K562 (cell line): ENCODE data around the gene MYBPC3. TPM values are rescaled to one million over a fixed set of nuclear protein-coding genes. Genes with fewer than 3 reads are reported as not detected.

Source experiments
- DNMT1 ChIP-seq: fragments of 450-650 bp; IDR thresholded peaks from 2 replicates; pipeline ENCODE4 v1.6.1; 2016; ENCODE audit warnings: antibody characterized with exemption, mild to moderate bottlenecking
- EHMT2 ChIP-seq: fragments of 450-650 bp; IDR thresholded peaks from 2 replicates; pipeline ENCODE4 v1.6.1; 2018; ENCODE audit warnings: antibody characterized with exemption
- MEIS2 ChIP-seq: fragments of 450-650 bp; IDR thresholded peaks from 2 replicates; pipeline ENCODE4 v1.6.1; 2014; ENCODE audit warnings: mild to moderate bottlenecking; ENCODE audit not compliant: partially characterized antibody
- NFYB ChIP-seq: IDR thresholded peaks from 2 replicates; pipeline ENCODE4 v1.6.1; 2011; ENCODE audit warnings: mild to moderate bottlenecking, moderate library complexity; ENCODE audit not compliant: insufficient read length; ENCODE audit errors: extremely low read depth
- SMC3 ChIP-seq: conservative IDR thresholded peaks from 2 replicates; pipeline ENCODE4 v1.6.1; 2011; ENCODE audit warnings: low read depth, low read length, improper control_type of control experiment; ENCODE audit not compliant: insufficient read depth
- polyA plus RNA-seq, 8 experiments: library from polyadenylated mRNA; depleted of rRNA in 4 of 8; stranded (reverse) in 5 of 8; unstranded in 3 of 8; fragments of >200 nt; fragmentation: Nextera tagmentation in 2 of 8; fragmentation: Illumina TruSeq in 1 of 8; extraction: Ambion mirVana in 2 of 8; extraction: Trizol in 1 of 8; gene quantifications; 2 replicates each; pipeline versions ENCODE4 v1.2.1 to v1.2.3, GENCODE V29; 2011 to 2014; ENCODE audit warnings: inconsistent platforms in 1 of 8, missing spikeins in 1 of 8
- total RNA-seq, 7 experiments: library from RNA; depleted of rRNA in 6 of 7; stranded (reverse); fragments of >200 nt in 6 of 7; fragmentation: Illumina TruSeq in 2 of 7; extraction: Trizol in 2 of 7; gene quantifications; 2 replicates each; pipeline versions ENCODE4 v1.2.1 to v1.2.3, GENCODE V29; 2011 to 2021; ENCODE audit warnings: low replicate concordance in 1 of 7
- TF ChIP-seq, protein P1 (sequence below): fragments of 250-450 bp; sonication (Bioruptor Pico); IDR thresholded peaks from 2 replicates; pipeline ENCODE4 v1.4.0; 2020
- TF ChIP-seq, protein P2 (sequence below): sonication (generic); formaldehyde crosslinking; IDR thresholded peaks from 2 replicates; pipeline ENCODE4 v1.8.0; 2022; ENCODE audit warnings: mild to moderate bottlenecking, missing genetic modification reagents
- TF ChIP-seq, protein P3 (sequence below): sonication (generic); formaldehyde crosslinking; IDR thresholded peaks from 2 replicates; pipeline ENCODE4 v1.8.1; 2023; ENCODE audit warnings: mild to moderate bottlenecking, missing genetic modification reagents
- TF ChIP-seq, protein P4 (sequence below): sonication (generic); formaldehyde crosslinking; IDR thresholded peaks from 2 replicates; pipeline ENCODE4 v1.8.1; 2023; ENCODE audit warnings: mild to moderate bottlenecking, missing genetic modification reagents, moderate library complexity
- TF ChIP-seq, protein P5 (sequence below): fragments of 450-650 bp; IDR thresholded peaks from 2 replicates; pipeline ENCODE4 v1.6.1; 2017; ENCODE audit warnings: mild to moderate bottlenecking, moderate library complexity

Gene MYBPC3
- total and polyA plus RNA-seq, 9 of the 15 experiments (the other 6 are each of a cell fraction or from before 2014, with no cell fraction given), result 0.01 TPM; not detected in 8

DNA sequence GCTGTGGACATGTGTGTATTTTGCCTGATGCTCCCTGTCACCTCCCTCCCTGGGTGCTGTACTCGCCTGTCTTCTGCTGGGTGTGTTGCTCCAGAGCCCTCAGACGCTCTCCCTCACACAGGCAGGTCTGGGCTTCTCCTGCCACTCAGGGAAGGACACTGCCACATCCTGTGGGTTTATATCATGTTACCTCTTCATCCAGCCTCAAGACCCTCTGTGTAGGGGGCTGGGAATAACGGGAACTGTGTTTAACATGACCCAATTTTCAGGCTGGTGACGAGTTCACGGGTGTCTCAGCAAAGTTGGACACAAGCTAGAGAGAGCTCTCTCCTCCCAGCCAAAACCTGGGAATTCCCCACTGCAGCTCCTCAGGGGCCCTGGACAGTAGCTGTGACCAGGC is 24.6 kb downstream of the MYBPC3 start (continued):
- TF ChIP-seq, protein P1, sequence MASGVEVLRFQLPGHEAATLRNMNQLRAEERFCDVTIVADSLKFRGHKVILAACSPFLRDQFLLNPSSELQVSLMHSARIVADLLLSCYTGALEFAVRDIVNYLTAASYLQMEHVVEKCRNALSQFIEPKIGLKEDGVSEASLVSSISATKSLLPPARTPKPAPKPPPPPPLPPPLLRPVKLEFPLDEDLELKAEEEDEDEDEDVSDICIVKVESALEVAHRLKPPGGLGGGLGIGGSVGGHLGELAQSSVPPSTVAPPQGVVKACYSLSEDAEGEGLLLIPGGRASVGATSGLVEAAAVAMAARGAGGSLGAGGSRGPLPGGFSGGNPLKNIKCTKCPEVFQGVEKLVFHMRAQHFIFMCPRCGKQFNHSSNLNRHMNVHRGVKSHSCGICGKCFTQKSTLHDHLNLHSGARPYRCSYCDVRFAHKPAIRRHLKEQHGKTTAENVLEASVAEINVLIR (CRISPR knock-in tag), result no peak
- TF ChIP-seq SMC3 (no peak), NFYB (no peak), EHMT2 (no peak), MEIS2 (no peak), DNMT1 (no peak)
- TF ChIP-seq, protein P2, sequence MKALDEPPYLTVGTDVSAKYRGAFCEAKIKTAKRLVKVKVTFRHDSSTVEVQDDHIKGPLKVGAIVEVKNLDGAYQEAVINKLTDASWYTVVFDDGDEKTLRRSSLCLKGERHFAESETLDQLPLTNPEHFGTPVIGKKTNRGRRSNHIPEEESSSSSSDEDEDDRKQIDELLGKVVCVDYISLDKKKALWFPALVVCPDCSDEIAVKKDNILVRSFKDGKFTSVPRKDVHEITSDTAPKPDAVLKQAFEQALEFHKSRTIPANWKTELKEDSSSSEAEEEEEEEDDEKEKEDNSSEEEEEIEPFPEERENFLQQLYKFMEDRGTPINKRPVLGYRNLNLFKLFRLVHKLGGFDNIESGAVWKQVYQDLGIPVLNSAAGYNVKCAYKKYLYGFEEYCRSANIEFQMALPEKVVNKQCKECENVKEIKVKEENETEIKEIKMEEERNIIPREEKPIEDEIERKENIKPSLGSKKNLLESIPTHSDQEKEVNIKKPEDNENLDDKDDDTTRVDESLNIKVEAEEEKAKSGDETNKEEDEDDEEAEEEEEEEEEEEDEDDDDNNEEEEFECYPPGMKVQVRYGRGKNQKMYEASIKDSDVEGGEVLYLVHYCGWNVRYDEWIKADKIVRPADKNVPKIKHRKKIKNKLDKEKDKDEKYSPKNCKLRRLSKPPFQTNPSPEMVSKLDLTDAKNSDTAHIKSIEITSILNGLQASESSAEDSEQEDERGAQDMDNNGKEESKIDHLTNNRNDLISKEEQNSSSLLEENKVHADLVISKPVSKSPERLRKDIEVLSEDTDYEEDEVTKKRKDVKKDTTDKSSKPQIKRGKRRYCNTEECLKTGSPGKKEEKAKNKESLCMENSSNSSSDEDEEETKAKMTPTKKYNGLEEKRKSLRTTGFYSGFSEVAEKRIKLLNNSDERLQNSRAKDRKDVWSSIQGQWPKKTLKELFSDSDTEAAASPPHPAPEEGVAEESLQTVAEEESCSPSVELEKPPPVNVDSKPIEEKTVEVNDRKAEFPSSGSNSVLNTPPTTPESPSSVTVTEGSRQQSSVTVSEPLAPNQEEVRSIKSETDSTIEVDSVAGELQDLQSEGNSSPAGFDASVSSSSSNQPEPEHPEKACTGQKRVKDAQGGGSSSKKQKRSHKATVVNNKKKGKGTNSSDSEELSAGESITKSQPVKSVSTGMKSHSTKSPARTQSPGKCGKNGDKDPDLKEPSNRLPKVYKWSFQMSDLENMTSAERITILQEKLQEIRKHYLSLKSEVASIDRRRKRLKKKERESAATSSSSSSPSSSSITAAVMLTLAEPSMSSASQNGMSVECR (CRISPR knock-in tag), result no peak
- TF ChIP-seq, protein P3, sequence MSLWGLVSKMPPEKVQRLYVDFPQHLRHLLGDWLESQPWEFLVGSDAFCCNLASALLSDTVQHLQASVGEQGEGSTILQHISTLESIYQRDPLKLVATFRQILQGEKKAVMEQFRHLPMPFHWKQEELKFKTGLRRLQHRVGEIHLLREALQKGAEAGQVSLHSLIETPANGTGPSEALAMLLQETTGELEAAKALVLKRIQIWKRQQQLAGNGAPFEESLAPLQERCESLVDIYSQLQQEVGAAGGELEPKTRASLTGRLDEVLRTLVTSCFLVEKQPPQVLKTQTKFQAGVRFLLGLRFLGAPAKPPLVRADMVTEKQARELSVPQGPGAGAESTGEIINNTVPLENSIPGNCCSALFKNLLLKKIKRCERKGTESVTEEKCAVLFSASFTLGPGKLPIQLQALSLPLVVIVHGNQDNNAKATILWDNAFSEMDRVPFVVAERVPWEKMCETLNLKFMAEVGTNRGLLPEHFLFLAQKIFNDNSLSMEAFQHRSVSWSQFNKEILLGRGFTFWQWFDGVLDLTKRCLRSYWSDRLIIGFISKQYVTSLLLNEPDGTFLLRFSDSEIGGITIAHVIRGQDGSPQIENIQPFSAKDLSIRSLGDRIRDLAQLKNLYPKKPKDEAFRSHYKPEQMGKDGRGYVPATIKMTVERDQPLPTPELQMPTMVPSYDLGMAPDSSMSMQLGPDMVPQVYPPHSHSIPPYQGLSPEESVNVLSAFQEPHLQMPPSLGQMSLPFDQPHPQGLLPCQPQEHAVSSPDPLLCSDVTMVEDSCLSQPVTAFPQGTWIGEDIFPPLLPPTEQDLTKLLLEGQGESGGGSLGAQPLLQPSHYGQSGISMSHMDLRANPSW (CRISPR knock-in tag), result no peak
- TF ChIP-seq, protein P4, sequence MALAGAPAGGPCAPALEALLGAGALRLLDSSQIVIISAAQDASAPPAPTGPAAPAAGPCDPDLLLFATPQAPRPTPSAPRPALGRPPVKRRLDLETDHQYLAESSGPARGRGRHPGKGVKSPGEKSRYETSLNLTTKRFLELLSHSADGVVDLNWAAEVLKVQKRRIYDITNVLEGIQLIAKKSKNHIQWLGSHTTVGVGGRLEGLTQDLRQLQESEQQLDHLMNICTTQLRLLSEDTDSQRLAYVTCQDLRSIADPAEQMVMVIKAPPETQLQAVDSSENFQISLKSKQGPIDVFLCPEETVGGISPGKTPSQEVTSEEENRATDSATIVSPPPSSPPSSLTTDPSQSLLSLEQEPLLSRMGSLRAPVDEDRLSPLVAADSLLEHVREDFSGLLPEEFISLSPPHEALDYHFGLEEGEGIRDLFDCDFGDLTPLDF, result no peak
- TF ChIP-seq, protein P5, sequence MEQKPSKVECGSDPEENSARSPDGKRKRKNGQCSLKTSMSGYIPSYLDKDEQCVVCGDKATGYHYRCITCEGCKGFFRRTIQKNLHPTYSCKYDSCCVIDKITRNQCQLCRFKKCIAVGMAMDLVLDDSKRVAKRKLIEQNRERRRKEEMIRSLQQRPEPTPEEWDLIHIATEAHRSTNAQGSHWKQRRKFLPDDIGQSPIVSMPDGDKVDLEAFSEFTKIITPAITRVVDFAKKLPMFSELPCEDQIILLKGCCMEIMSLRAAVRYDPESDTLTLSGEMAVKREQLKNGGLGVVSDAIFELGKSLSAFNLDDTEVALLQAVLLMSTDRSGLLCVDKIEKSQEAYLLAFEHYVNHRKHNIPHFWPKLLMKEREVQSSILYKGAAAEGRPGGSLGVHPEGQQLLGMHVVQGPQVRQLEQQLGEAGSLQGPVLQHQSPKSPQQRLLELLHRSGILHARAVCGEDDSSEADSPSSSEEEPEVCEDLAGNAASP, result no peak
